Measurements from ENCODE around the gene ATOX1.

DNA sequence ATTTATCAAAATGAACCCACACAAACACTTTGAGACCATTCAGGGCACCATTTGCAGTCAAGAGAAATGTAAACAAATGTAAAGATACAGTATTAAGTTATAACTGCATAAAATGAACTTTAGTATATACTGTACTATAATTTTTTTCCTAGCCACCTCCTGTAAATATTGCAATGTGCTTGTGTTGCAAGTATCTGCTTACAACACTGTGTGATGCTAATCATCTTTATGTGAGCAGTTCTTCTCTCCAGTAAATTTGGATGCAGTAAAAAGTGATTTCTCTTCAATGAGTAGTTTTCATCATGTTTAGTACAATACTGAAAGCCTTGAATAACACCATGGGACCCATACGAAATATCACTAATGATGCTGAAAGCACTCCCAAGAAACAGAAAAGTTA, 22.8 kb upstream of the ATOX1 start:
- TF ChIP-seq CTCF (IDR thresholded peaks at IDR 0.05) (no peak), POLR2A (IDR thresholded peaks at IDR 0.05) (no peak), EP300 (IDR thresholded peaks at IDR 0.05) (no peak), POLR2AphosphoS5 (IDR thresholded peaks at IDR 0.05) (no peak)
